SK-N-MC (cell line): ENCODE data around the gene BET1L.
"Not testable (repeated sequence)": the region's sequence is repeated elsewhere in the genome, so short reads cannot be mapped to it uniquely, and the experiment has no call there.

ENCODE experiments used
- DNase-seq: peaks from one replicate; pipeline ENCODE4 v3.0.0-alpha.2; 2011; ENCODE audit warnings: low read depth, low spot score
- H3K27ac ChIP-seq: fragments of 200-600 bp; sonication (generic); 2 replicates; pipeline ENCODE4 v1.5.1; 2016; ENCODE audit warnings: mixed run types
- H3K36me3 ChIP-seq: fragments of 200-600 bp; sonication (generic); 2 replicates; pipeline ENCODE4 v1.6.1; 2017; ENCODE audit warnings: antibody characterized with exemption, low read length, mixed read lengths; ENCODE audit not compliant: insufficient read depth
- H3K4me3 ChIP-seq: fragments of 200-600 bp; sonication (generic); 2 replicates; pipeline ENCODE4 v1.5.1; 2016
- H3K9ac ChIP-seq: fragments of 200-600 bp; sonication (generic); 2 replicates; pipeline ENCODE4 v1.8.0; 2017; ENCODE audit warnings: mixed run types, mixed read lengths; ENCODE audit not compliant: insufficient read length
- H3K9me3 ChIP-seq: fragments of 200-600 bp; sonication (generic); 2 replicates; pipeline ENCODE4 v1.6.1; 2017; ENCODE audit warnings: low read depth, mild to moderate bottlenecking, antibody characterized with exemption, low read length, moderate library complexity, mixed read lengths
- EZH2 ChIP-seq: fragments of 200-600 bp; sonication (generic); IDR thresholded peaks from one replicate; pipeline ENCODE4 v1.6.1; 2017; ENCODE audit warnings: antibody characterized with exemption
- FOXP2 ChIP-seq: optimal IDR thresholded peaks from 2 replicates; pipeline ENCODE3; 2011; ENCODE audit warnings: mild to moderate bottlenecking, moderate library complexity; ENCODE audit not compliant: insufficient read depth; ENCODE audit errors: extremely low read length, control extremely low read depth
- POLR2AphosphoS5 ChIP-seq: IDR thresholded peaks from 2 replicates; pipeline ENCODE4 v1.6.1; 2012; ENCODE audit warnings: mild to moderate bottlenecking, low read depth, low read length, borderline replicate concordance

BET1L gene

GRCh38 chr11:223026-223789, 16.0 kb upstream of the BET1L start:
- DNase-seq, result no peak
- Histone ChIP-seq H3K4me3 (no peak overlapping the region), H3K36me3 (no peaks in the 10 kb centered on the region), H3K9me3 (no peaks in the 10 kb centered on the region), H3K9ac (no peak overlapping the region), H3K27ac (no peak overlapping the region)
- no peak for TF ChIP-seq POLR2AphosphoS5
- no peak for TF ChIP-seq FOXP2
- TF ChIP-seq EZH2, result no peak

GRCh38 chr11:221998-222789, 15.0 kb upstream of the BET1L start:
- Histone ChIP-seq H3K9me3 (no peaks in the 10 kb centered on the region), H3K4me3 (no peak overlapping the region), H3K9ac (no peak overlapping the region), H3K27ac (no peak overlapping the region), H3K36me3 (no peaks in the 10 kb centered on the region)
- no peak for DNase-seq
- no peak for TF ChIP-seq EZH2
- TF ChIP-seq FOXP2, result no peak
- no peak for TF ChIP-seq POLR2AphosphoS5

- DNase-seq, result no peak
- H3K9ac ChIP-seq, result no peak overlapping the region
- no peaks in the 10 kb centered on the region for H3K9me3 ChIP-seq
- no peak overlapping the region for H3K27ac ChIP-seq
- TF ChIP-seq FOXP2, result no peak
- no peak for TF ChIP-seq EZH2
- TF ChIP-seq POLR2AphosphoS5, result no peak
- H3K36me3 ChIP-seq, result no peaks in the 10 kb centered on the region
- H3K4me3 ChIP-seq, result no peak overlapping the region
Measured at GRCh38 chr11:221539-221938, 14.3 kb upstream of the BET1L start.

DNA sequence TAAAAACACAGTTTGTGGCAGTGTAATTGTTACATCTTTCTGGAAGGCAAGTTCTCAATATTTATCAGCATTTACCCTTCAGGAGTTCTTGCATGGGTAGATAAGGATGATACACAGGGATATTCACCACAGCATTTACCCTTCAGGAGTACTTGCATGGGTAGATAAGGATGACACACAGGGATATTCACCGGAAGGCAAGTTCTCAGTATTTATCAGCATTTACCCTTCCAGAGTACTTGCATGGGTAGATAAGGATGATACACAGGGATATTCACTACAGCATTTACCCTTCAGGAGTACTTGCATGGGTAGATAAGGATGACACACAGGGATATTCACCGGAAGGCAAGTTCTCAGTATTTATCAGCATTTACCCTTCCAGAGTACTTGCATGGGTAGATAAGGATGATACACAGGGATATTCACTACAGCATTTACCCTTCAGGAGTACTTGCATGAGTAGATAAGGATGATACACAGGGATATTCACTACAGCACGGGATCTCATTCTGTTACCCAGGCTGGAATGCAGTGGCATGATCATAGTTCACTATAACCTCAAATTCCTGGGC, 13.5 kb upstream of the BET1L start:
- H3K9me3 ChIP-seq, H3K9ac ChIP-seq, DNase-seq, H3K4me3 ChIP-seq, H3K27ac ChIP-seq, H3K36me3 ChIP-seq: not testable (repeated sequence)

- H3K36me3 ChIP-seq, result peaks cover 10% of the 10 kb centered on the region; the same call in 1 of the 2 replicates
Measured at GRCh38 chr11:218815-219593, 11.8 kb upstream of the BET1L start.

GRCh38 chr11:217704-218103, 10.5 kb upstream of the BET1L start:
- Histone ChIP-seq H3K9ac (no peak overlapping the region), H3K4me3 (no peak overlapping the region), H3K36me3 (peaks cover 20% of the 10 kb centered on the region), H3K27ac (no peak overlapping the region), H3K9me3 (no peaks in the 10 kb centered on the region)
- DNase-seq, result no peak
- TF ChIP-seq FOXP2 (no peak), EZH2 (no peak), POLR2AphosphoS5 (no peak)

More at GRCh38 chr11:218815-219593, 11.8 kb upstream of the BET1L start:
- TF ChIP-seq FOXP2 (no peak), POLR2AphosphoS5 (no peak), EZH2 (no peak)
- DNase-seq, result no peak
- H3K27ac ChIP-seq, result no peak overlapping the region
- H3K4me3 ChIP-seq, result no peak overlapping the region
- no peaks in the 10 kb centered on the region for H3K9me3 ChIP-seq
- H3K9ac ChIP-seq, result no peak overlapping the region

DNA sequence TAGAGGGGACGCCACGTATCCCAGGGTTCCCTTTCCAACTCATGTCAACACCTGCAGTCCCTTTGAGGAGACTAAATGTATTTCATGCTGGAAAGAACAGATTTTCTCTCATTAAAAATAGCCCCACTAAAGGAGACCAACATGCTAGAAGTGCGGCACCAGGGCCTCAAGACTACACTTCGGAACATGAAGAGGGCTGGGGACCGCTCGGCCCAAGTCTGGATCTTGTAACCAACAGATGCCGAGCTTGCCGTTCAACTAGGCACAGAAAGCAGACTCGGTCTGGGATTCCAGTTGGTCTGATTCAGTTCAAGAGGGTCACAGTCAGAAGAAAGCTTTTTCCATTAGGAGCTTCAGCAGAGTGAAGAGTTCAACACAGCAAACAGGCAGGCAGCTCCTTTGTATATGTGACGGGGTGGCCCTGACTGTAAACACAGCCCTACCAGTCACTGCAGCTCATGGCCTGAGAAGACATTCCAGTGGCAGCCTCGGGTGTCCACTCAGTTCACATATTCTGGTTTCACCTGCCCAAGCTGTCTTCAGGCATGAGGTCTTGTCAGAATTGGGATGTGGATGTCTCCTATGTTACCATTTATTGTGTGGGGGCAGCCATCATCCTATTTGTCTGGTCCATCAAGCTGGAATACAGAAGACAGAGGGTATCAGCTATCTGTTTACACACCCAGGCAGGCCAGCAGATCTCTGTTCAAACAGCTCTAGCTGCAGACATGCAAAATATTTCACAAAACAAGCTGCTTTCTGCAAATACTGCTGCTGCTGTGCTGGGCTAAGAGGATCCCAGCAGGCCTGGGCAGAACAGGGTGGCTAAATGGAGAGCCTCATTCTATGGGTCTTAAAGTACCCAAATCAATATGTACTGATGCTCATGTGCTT, 9.1 kb upstream of the BET1L start:
- TF ChIP-seq FOXP2 (no peak), POLR2AphosphoS5 (no peak), EZH2 (no peak)
- no peak overlapping the region for H3K9ac ChIP-seq
- H3K27ac ChIP-seq, result peak overlapping the region; percentile 39; the same call in 1 of the 2 replicates
- no peak for DNase-seq
- peaks cover 33% of the 10 kb centered on the region for H3K36me3 ChIP-seq
- H3K4me3 ChIP-seq, result no peak overlapping the region
- no peaks in the 10 kb centered on the region for H3K9me3 ChIP-seq
